GM12864 (cell line): Measurements from ENCODE around the gene ATP1A3.
"Not testable (repeated sequence)": the region's sequence is repeated elsewhere in the genome, so short reads cannot be mapped to it uniquely, and the experiment has no call there.

Experiments
- DNase-seq: peaks from one replicate; pipeline ENCODE4 v3.0.0-alpha.2; 2011; ENCODE audit warnings: low read depth
- H3K4me3 ChIP-seq: 2 replicates; pipeline ENCODE4 v1.5.1; 2011; ENCODE audit warnings: mild to moderate bottlenecking, low read depth, low read length, control low read depth
- TF ChIP-seq, protein P1 (sequence below): IDR thresholded peaks from 2 replicates; pipeline ENCODE4 v1.5.1; 2011; ENCODE audit warnings: low read depth, mild to moderate bottlenecking, moderate library complexity, low read length, control low read depth, inconsistent platforms; ENCODE audit errors: missing control alignments

Gene ATP1A3

GRCh38 chr19:41941410-41942202 lies 52.4 kb downstream of the ATP1A3 start:
- no peak for DNase-seq
- H3K4me3 ChIP-seq: peak overlapping the region; percentile 61
- TF ChIP-seq, protein P1, sequence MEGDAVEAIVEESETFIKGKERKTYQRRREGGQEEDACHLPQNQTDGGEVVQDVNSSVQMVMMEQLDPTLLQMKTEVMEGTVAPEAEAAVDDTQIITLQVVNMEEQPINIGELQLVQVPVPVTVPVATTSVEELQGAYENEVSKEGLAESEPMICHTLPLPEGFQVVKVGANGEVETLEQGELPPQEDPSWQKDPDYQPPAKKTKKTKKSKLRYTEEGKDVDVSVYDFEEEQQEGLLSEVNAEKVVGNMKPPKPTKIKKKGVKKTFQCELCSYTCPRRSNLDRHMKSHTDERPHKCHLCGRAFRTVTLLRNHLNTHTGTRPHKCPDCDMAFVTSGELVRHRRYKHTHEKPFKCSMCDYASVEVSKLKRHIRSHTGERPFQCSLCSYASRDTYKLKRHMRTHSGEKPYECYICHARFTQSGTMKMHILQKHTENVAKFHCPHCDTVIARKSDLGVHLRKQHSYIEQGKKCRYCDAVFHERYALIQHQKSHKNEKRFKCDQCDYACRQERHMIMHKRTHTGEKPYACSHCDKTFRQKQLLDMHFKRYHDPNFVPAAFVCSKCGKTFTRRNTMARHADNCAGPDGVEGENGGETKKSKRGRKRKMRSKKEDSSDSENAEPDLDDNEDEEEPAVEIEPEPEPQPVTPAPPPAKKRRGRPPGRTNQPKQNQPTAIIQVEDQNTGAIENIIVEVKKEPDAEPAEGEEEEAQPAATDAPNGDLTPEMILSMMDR: no peak

GRCh38 chr19:41940731-41941409 lies 53.2 kb downstream of the ATP1A3 start:
- H3K4me3 ChIP-seq: peak overlapping the region; percentile 61
- no peak for DNase-seq
- TF ChIP-seq, protein P1: no peak

DNA sequence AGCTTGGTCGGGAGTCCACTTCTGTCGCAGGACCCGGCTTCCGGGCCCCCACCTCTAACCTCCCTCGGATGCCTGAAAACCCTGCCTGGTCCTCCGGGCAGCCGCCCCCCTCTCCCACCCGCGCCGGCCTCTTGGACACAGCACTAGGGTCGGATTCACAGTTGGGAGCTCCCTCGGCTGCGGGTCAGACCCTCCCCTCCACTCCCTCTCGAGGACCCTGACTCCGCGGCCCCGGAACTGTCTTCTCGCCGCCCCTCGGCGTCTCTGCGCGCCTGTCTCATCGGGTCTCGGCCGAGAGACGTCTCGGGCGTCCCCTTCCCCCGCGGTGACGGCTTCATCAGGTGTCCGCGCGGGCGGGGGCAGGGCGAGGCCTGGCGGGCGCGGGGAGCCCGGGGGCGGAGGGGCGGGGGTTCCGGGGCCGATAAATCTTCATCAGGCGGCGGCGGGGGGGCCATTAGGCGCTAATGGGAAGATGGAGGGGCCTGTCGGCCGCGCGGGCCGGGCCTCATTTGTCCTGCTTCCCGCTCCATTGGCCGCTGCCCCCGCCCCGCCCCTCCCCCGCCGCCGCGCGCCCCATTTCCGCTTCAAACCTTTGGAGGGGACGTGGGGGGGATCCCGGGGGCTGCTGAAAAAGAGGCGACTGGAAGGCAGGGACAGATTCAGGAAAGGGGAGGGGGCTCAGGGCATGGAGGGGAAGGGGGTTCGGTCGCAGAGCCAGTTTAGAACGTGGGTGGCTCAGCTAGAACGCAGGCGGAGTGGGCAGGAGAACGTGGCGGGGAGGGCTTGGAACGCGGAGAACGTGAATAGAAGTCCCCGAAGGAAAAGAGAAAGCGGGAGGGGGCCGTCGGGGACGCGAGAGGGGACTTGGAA lies 53.9 kb downstream of the ATP1A3 start:
- TF ChIP-seq, protein P1: no peak
- H3K4me3 ChIP-seq: peak overlapping the region; percentile 61
- DNase-seq: no peak

DNA sequence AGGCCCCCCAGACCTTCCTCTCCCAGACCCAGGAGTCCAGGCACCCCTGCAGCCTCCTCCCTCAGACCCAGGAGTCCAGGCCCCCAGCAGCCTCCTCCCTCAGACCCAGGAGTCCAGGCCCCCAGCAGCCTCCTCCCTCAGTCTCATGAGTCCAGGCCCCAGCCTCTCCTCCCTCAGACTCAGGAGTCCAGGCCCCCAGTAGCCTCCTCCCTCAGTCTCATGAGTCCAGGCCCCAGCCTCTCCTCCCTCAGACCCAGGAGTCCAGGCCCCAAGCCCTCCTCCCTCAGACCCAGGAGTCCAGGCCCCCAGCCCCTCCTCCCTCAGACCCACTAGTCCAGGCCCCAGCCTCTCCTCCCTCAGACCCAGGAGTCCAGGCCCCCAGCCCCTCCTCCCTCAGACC lies 54.8 kb downstream of the ATP1A3 start:
- DNase-seq, H3K4me3 ChIP-seq: not testable (repeated sequence)

DNA sequence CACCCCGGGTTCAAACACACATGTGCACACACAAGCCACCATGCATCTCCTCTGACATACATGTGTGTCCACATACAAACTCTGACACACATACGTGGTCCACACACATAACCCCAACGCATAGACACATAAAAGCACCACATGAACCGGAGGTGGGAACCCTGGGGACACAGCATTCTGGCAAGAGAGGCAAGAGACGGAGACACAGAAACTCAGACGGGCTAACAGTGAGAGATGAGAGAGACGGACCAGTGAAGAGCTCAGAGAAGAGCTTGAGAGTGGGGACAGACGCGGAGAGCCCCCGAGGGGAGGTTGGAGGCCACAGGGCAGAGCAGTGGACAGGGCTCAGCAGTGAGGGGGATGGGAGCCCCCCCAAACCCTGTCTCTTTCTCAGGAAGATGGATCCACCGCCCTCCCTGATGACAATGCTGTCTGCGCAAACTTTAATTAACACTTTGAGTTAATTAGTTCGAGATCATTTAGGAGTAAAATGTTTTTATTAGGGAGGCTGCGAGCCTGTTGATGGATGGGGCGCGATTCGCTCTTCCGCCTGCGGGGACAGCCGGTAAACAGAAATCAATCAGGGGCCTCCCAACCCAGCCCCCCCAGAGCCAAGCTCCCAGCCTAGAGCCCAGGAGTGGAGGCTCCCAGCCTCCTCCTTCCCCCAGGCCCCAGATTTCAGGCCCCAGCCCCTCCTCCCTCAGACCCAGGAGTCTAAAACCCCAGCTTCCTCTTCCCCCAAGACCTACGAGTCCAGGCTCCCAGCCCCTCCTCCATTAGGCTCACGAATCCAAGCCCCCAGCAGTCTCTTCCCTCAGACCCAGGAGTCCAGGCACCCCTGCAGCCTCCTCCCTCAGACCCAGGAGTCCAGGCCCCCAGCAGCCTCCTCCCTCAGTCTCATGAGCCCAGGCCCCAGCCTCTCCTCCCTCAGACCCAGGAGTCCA lies 56.2 kb downstream of the ATP1A3 start:
- TF ChIP-seq, protein P1: no peak
- DNase-seq: no peak
- no peak overlapping the region for H3K4me3 ChIP-seq

DNA sequence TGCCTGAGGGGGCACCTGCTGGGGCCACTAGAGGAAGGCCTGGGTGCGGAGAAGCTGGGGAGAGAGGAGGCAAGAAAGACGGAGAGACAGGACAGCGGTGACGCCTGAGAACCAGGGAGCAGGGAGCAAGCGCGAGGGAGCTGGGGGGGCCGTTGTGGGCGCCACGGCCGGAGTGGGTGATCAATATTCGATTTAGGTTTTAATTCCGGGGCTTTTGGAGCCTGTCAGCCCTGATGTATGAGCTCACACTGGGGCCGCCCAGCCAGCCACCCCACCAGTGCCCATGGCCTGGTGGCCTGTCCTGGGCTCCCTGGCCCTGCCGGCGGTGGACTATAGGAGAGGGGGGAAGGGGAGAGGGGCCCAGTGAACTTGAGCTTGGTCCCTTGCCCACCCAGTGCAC lies 57.1 kb downstream of the ATP1A3 start:
- TF ChIP-seq, protein P1: no peak
- H3K4me3 ChIP-seq: no peak overlapping the region

More for the DNA sequence above, 57.1 kb downstream of the ATP1A3 start:
- no peak for DNase-seq
